A549 (cell line): ENCODE measurements around the gene PPIL4.
"Not testable (repeated sequence)": the region's sequence is repeated elsewhere in the genome, so short reads cannot be mapped to it uniquely, and the experiment has no call there.

Experiments
- KDM1A ChIP-seq: fragments of 200-600 bp; sonication (generic); IDR thresholded peaks from 2 replicates; pipeline ENCODE4 v1.6.1; 2016; ENCODE audit warnings: low read depth, mild to moderate bottlenecking
- TF ChIP-seq, protein P1 (sequence below): IDR thresholded peaks from 2 replicates; pipeline ENCODE4 v1.6.1; 2012

DNA sequence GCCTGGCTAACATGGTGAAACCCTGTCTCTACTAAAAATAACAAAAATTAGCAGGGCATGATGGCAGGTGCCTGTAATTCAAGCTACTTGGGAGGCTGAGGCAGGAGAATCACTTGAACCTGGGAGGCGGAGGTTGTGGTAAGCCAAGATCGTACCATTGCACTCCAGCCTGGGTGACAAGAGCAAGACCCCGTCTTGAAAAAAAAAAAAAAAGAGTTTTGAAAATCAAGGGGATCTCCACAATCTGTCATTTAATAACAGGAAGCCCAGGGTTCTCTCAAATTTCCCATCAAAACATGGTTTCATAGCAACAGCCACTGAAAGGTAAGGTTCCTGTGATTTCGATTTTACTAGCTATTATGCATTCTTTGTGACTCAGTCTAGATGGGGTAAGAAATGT is 51.0 kb downstream of the PPIL4 start:
- TF ChIP-seq KDM1A, result not testable (repeated sequence)
- TF ChIP-seq, protein P1, sequence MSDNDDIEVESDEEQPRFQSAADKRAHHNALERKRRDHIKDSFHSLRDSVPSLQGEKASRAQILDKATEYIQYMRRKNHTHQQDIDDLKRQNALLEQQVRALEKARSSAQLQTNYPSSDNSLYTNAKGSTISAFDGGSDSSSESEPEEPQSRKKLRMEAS, result not testable (repeated sequence)
